GM21515 (cell line): Measurements from ENCODE around the gene ATXN10.
"Not testable (repeated sequence)": the region's sequence is repeated elsewhere in the genome, so short reads cannot be mapped to it uniquely, and the experiment has no call there.

Experiments
- ATAC-seq: cut with Tn5 transposase; IDR thresholded peaks from one replicate; pipeline ENCODE4 v1.9.1; 2021; ENCODE audit not compliant: unreplicated experiment

Gene ATXN10

GRCh38 chr22:45676024-45676423 is 4.4 kb downstream of the ATXN10 start:
- no peak for ATAC-seq

- ATAC-seq: no peak
Observed at GRCh38 chr22:45677063-45677462, 5.4 kb downstream of the ATXN10 start.

- ATAC-seq: no peak
Observed at GRCh38 chr22:45678961-45679912, 7.6 kb downstream of the ATXN10 start.

GRCh38 chr22:45680932-45681700 is 9.5 kb downstream of the ATXN10 start:
- ATAC-seq: no peak

DNA sequence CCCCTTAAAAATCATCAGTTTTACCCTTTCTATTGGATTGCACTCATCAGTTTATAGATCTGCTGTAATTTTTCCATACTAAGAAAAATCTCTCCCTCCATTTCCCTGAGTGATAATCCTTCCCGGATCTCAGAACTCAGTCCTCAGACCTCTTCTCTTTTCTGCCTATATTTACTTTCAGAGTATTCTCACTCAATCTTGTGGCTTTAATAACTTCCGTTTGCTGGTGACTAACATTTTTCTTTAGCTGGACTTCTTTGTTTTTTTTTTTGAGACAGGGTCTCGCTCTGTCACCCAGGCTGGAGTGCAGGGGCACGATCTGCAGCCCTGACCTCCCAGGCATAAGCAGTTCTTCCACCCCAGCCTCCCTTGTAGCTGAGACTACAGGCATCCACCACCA is 10.4 kb downstream of the ATXN10 start:
- ATAC-seq: no peak

- not testable (repeated sequence) for ATAC-seq
Observed at GRCh38 chr22:45682773-45683172, 11.1 kb downstream of the ATXN10 start.

DNA sequence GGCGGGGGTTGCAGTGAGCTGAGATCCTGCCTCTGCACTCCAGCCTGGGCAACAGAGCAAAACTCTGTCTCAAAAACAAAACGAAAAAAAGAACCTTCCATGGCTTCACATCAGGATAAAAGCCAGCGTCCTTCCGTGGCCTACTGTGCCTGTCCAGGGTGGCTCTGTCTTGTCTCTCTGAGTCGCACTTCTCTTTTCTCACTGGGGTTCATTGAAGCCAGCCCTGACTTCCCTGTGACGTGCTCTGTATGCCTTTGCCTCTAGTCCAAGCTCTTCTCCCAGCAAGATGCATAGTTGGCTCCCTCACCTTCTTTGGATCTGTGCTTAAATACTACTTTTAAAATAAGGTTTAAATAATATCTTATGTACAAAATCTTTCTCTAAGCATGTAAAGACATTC is 11.6 kb downstream of the ATXN10 start:
- ATAC-seq: no peak

GRCh38 chr22:45683680-45684079 is 12.0 kb downstream of the ATXN10 start:
- no peak for ATAC-seq

DNA sequence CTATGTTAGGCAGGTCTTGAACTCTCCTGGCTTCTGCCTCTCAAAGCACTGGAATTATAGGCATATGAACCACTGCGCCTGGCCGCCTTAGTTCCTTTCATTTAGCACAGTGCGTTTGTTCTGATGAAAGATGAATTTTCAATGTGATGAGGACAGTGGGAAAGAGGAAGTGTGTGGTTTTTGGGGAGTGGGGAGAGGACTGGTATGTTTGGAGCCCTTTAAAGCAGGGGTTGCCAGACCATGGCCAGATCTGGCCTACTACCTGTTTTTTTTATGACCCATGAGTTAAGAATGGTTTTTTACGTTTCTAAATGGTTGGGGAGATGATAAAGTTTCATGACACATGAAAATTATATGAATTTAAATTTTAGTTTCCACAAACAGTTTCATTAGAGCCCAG is 12.5 kb downstream of the ATXN10 start:
- no peak for ATAC-seq

- no peak for ATAC-seq
Observed at GRCh38 chr22:45684752-45685574, 13.3 kb downstream of the ATXN10 start.

GRCh38 chr22:45686004-45686403 is 14.4 kb downstream of the ATXN10 start:
- ATAC-seq: no peak

DNA sequence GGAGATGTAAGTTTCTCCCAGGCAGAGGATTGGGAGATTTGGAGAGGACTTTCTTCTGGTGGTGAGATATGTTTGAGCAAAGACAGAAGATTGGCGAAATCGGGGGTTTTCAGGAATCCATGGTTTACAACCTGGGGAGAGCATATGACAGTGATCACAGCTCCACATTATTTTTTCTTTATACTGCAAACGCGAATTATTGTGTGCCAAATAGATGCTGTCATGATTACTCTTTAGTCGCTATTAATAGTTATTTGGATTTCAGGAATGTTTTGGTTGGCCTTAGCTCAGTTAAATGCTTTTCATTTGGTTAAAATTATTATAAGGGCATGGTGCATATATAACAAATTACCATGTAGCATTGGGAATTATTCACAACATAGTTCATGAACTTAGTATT is 15.2 kb downstream of the ATXN10 start:
- ATAC-seq: no peak

GRCh38 chr22:45688600-45689080 is 17.0 kb downstream of the ATXN10 start:
- ATAC-seq: no peak

- ATAC-seq: no peak
Observed at GRCh38 chr22:45689211-45689610, 17.6 kb downstream of the ATXN10 start.

DNA sequence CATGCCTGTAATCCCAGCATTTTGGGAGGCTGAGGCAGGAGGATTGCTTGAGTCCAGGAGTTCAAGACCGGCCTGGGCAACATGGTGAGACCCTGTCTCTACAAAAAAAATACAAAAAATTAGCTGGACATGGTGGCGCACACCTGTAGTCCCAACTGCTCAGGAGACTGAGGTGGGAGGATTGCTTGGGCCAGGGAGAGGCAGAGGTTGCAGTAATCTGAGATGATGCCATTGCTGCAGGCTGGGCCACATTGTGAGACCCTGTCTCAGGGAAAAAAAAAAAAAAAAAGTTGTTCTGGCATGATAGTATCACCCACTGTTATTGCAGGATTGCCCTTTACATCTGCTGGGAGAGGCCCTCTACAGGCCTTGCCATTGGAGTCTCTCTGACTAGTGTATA is 18.4 kb downstream of the ATXN10 start:
- ATAC-seq: no peak

DNA sequence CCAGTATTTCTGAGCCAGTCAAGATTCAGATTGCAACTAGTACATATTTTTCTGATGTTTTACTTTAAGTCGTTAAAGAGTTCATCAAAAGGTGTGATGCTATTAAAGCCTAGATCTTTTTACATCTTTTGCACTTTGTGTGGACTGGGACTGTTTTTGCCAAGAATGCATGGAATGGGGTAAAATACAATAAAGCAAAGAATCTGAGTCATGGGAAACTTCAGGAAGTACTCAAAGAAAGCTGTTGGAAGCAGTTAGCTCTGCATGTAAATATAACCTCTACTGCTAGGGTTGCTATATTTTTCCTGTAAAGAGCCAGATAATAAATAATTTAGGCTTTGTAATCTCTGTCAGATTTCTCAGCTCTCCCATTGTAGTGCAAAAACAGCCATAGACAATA is 20.9 kb downstream of the ATXN10 start:
- no peak for ATAC-seq

GRCh38 chr22:45693835-45694234 is 22.2 kb downstream of the ATXN10 start:
- no peak for ATAC-seq

DNA sequence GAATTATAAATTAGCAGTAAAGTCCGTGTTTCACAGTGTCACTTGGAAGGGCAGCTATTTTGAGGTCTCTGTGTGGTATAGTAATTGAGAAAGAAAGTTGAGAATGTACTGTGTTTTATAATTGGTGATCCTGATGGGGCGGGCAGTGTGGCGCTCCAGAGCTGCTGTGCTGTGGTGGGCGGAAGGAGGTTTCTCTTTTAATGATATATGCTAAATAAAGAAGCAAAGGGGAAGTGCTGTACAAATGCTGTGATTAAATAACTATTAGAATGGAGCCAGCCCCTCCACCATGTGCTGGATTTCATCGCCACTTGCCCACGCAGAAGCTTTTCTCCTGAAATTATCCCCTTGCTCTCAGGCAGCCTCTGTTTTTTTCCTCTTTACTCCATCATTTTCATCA is 24.6 kb downstream of the ATXN10 start:
- ATAC-seq: no peak

- ATAC-seq: no peak
Observed at GRCh38 chr22:45698094-45698493, 26.5 kb downstream of the ATXN10 start.

DNA sequence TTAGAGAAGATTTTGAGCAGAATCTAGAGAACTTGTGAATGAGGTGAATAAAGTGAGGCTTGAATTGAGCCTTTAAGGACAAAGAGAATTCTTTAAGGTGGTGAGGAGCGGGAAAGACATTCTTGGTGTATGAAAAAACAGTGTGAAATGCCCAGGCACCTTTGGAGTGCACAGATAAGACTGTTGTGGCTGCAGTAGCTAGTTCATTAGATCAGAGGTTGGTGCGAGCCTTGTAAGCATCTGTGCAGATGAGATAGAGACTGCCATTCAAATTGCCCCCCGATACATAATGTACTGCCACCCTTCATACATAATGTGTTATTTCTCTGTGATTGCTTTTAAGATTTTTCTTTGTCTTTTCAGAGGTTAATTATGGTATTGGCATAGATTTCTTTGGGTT is 31.3 kb downstream of the ATXN10 start:
- no peak for ATAC-seq

DNA sequence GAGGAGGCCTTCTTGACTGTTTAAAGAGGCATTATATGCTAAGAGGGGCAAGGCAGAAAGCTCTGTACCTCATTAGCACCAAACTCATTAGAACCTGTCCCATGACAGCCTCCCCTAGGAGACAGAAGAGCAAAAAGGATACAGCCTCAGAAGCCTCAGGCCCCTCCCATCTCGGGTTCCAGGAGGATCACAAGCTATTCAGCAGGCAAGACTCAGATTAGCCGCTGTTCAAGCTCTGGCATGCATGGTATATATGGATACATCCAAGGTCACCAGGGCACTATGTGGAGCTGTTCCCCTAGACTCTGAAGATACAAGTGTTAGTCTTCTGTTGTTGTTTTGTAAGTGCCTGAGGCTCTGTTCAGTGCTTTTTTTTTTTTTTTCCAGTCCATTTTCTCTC is 32.1 kb downstream of the ATXN10 start:
- no peak for ATAC-seq
